ES-I3 (cell line): Measurements from ENCODE around the gene TOPBP1.
"Not testable (repeated sequence)": the region's sequence is repeated elsewhere in the genome, so short reads cannot be mapped to it uniquely, and the experiment has no call there.

ENCODE experiments used
- H3K36me3 ChIP-seq: 2 replicates; pipeline ENCODE4 v1.6.1; 2013; ENCODE audit warnings: mild to moderate bottlenecking, low read length, control low read depth, moderate library complexity; ENCODE audit not compliant: insufficient read depth
- H3K4me1 ChIP-seq: 2 replicates; pipeline ENCODE4 v1.6.1; 2013; ENCODE audit warnings: mild to moderate bottlenecking, control low read depth, low read length; ENCODE audit not compliant: insufficient read depth
- H3K9ac ChIP-seq: 2 replicates; pipeline ENCODE4 v1.6.1; 2013; ENCODE audit warnings: low read depth, mild to moderate bottlenecking, low read length, moderate library complexity
- H3K9me3 ChIP-seq: 2 replicates; pipeline ENCODE4 v1.6.1; 2013; ENCODE audit warnings: mild to moderate bottlenecking, low read length, moderate library complexity; ENCODE audit not compliant: control insufficient read depth, insufficient read depth

The TOPBP1 gene

DNA sequence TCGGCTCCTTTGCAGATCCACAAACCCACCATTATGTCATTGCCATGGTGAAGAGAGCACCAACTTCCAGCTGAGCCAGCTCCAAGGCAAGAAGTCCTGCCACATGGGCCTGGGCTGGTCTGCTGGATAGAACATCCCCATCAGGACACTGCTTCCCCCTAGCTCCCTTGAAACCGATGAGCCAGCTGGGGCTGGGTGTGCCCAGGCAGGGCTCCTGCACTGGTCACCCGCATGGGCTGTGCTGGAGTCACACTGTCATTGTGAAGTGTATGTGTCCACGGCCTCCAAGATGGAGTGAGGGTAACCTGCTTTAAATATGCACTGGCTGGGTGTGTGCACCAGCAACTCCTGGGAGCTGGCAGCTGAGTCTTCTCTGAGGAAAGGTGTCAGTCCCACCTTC, 31.0 kb upstream of the TOPBP1 start:
- Histone ChIP-seq H3K4me1 (no peaks in the 10 kb centered on the region), H3K36me3 (no peaks in the 10 kb centered on the region), H3K9ac (no peak overlapping the region), H3K9me3 (no peaks in the 10 kb centered on the region)

DNA sequence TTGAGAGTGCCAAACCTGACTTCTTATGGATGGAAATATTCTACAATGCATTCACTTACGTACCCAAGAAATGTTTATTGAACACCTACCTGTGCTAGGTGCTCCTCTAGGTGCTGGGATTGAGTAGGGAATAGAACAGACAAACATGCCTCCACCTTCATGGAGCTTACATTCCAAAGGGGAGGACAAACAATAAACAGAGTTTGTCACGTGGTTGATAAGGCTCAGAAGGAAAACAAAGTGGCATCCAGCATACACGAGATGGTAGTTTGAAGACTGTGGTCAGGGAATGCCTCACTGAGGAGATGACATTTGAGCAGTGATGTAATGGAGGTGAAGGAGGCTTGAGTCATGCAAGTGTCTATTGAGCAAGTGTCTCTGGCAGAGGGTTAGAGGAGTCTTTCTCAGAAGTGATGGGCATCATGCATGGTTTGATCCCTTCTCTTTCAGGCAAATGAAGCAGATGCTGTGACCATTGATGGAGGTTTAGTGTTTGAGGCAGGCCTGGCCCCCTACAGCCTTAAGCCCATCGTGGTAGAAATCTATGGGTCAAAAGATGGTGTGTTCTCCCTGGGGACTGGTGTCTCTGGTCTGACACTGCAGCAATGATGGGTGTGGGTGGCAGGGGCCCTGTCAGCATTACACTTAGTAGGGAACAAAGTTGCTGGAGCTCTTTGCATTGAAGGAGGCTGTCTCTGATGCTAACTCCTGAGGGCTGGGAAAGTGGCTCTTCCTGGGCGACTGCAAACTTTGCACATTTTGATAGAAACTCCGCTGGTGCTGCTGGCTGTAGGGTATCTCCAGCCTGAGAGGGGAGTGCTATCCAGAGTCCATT, 29.7 kb upstream of the TOPBP1 start:
- no peaks in the 10 kb centered on the region for H3K36me3 ChIP-seq
- H3K9me3 ChIP-seq: no peaks in the 10 kb centered on the region
- H3K9ac ChIP-seq: no peak overlapping the region
- no peaks in the 10 kb centered on the region for H3K4me1 ChIP-seq

DNA sequence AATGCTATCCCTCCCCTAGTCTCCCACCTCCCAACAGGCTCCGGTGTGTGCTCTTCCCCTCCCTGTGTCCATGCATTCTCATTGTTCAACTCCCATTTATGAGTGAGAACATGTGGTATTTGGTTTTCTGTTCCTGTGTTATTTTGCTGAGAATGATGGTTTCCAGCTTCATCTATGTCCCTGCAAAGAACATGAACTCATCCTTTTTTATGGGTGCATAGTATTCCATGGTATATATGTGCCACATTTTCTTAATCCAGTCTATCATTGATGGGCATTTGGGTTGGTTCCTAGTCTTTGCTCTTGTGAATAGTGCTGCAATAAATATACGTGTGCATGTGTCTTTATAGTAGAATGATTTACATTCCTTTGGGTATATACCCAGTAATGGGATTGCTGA, 16.3 kb upstream of the TOPBP1 start:
- not testable (repeated sequence) for H3K4me1 ChIP-seq, H3K36me3 ChIP-seq, H3K9ac ChIP-seq, H3K9me3 ChIP-seq

DNA sequence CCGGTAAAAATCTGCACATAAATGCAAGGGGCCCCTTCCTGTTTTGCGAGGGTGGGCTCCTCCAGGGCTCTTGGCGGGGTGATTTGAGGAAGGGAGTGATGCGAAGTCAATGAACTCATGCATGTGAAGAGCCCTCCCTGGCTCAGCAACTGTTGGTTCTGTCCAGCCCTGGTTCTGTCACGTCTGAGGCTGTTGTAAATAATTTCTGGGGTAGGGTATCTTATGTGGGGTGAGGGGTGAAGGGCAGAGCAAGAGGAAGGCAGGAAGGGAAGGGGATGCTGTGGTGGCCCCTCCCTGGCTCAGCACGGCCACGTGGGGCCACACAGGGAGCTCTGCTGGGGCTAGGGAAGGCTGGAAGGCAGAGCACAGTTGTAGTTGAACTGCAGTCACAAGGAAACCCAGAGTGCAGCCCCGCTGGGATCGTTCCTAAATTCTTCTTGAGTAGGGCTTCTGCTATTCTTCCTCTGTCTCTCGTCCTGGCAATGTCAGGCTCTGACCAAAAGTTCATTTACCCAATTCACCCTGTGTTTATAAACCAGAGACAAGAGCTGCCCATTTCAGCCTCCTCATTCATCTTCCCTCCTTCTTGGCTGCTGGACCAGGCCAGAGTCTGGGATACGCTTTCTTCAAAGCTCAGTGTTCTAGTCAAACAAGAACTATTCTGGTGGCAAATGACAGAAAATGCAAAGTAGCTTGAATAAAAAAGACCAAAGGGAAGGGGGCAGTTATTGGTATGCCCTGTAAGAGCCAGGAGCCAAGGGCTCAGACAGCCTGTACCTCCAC, 14.8 kb upstream of the TOPBP1 start:
- Histone ChIP-seq H3K9me3 (no peaks in the 10 kb centered on the region), H3K36me3 (no peaks in the 10 kb centered on the region), H3K4me1 (no peaks in the 10 kb centered on the region), H3K9ac (no peak overlapping the region)

DNA sequence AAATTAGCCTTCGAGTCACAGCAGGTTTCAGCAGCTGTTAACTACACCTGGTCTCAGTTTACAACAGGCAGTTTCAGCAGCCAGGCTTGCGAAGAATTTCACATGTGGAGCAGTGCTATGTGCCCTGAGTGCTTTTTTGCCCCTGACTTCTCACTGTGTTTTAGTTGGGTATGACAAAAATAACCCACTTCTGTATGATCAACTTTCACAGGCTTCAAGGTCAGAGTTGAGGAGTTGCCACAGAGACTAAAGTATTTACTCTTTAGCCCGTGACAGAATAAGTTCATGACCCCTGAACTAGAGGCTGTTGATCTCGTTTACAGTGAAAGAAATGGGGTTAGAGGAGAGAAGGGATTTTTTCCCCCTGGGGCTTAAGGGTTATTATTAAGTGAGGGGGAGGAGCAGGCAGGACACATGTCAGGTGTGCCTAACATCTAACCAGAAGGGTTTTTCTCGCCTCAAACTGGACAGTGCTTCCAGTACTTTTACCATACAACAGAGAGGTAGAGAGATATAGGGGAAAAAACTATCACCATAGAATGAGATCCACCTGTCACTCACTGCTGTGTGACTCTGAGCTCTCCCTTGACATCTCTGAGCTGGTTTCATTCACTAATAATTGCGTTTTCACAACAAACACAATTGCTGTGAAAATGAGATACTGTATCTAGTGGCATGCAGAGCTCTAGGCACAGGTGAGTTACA, 14.0 kb upstream of the TOPBP1 start:
- no peaks in the 10 kb centered on the region for H3K4me1 ChIP-seq
- no peaks in the 10 kb centered on the region for H3K9me3 ChIP-seq
- no peaks in the 10 kb centered on the region for H3K36me3 ChIP-seq
- no peak overlapping the region for H3K9ac ChIP-seq

DNA sequence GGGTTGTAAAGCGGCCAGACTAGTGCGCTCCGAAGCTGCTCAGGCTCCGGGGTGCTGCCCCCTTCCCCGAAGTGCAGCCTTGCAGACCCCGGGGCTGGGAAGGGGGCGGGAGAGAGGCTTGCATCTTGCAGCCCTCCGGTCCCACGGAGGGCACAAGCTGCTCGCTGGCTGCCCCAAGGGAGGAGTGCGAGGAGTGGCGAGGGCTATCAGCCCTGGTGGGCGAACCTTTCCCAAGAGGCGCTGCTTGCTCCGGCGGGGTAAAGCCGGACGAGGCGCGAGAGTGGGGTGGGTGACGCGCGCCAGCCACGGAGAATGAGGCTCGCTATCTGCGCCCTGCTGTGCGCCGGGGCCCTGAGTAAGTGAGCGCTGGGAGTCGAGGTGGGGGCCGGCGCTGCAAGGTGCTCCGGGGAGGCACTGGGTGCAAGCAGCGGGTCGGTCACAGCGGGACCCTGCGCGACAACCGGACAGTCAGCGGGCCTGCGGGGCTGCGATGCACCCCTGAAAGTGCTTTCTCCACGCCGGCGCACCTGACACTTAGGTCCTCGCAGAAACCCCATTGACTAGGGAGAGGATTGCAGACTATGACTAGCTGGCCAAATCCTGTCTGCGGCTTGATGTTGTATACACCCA, 12.7 kb upstream of the TOPBP1 start:
- Histone ChIP-seq H3K9ac (peak overlapping the region; percentile 46; the same call in 1 of the 2 replicates), H3K4me1 (no peaks in the 10 kb centered on the region), H3K9me3 (no peaks in the 10 kb centered on the region), H3K36me3 (no peaks in the 10 kb centered on the region)

DNA sequence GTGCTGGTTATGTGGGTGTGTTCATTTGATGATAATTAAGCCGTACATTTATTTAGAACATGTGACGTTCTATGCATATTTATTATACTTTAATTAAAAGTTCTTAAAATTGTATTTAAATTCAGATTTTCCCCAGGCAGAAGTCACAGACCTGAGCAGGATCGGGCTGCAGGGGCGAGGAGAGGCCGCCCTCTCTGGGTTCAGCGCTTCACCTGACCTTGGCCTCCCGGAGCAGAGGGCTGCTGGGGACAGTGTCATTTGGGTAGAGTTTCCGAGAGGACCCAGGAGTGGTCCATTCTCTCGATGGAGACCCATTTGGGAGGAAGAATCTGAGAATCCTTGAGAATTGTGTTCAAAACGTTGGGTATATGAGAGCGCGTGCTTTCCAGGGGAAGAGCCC, 12.0 kb upstream of the TOPBP1 start:
- H3K9ac ChIP-seq: peak overlapping the region; percentile 46; the same call in 1 of the 2 replicates
- no peaks in the 10 kb centered on the region for H3K36me3 ChIP-seq
- H3K9me3 ChIP-seq: no peaks in the 10 kb centered on the region
- H3K4me1 ChIP-seq: peaks cover under 1% of the 10 kb centered on the region; the same call in 1 of the 2 replicates

DNA sequence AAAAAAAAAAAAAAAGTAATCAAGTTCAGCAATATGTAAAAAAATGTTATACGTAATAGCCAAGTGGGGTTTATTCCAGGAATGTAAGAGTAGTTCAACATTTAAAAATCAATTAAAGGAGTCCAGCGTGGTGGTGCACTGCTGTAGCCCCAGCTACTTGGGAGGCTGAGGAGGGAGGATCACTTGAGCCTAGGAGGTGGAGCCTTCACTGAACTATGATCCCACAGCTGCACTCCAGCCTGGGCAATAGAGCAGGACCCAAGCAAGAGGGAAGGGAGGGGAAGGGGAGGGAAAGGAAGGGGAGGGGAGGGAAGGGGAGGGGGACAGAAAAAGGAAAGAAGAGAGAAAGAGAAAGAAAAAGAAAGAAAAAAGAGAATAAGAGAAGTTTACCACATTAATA, 10.7 kb upstream of the TOPBP1 start:
- Histone ChIP-seq H3K9ac (no peak overlapping the region), H3K4me1 (peaks cover 7% of the 10 kb centered on the region), H3K9me3 (no peaks in the 10 kb centered on the region), H3K36me3 (no peaks in the 10 kb centered on the region)

DNA sequence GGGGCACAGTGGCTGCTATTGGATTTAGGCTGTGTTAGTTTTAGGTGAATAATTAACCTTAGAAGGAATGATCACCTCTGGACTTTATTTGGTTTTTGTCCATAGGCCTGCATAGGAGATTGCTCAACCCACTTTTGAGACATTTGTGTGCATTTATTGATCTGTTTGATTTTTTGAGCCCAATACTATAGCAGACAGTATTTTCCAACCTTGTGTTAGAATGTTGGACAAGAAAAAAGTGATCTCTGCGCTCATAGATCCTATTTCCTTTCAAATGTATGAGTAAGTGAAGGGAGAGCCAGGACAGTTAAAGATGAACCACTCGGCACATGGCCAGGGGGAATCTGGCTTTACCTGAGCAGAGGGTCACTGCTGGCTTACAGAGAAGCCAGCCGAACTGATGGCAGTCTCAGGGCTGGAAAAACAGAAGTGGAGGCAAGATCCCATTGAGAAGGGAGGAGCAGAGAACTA, 8.8 kb upstream of the TOPBP1 start:
- peaks cover 7% of the 10 kb centered on the region for H3K4me1 ChIP-seq
- no peaks in the 10 kb centered on the region for H3K9me3 ChIP-seq
- H3K9ac ChIP-seq: no peak overlapping the region
- H3K36me3 ChIP-seq: no peaks in the 10 kb centered on the region

DNA sequence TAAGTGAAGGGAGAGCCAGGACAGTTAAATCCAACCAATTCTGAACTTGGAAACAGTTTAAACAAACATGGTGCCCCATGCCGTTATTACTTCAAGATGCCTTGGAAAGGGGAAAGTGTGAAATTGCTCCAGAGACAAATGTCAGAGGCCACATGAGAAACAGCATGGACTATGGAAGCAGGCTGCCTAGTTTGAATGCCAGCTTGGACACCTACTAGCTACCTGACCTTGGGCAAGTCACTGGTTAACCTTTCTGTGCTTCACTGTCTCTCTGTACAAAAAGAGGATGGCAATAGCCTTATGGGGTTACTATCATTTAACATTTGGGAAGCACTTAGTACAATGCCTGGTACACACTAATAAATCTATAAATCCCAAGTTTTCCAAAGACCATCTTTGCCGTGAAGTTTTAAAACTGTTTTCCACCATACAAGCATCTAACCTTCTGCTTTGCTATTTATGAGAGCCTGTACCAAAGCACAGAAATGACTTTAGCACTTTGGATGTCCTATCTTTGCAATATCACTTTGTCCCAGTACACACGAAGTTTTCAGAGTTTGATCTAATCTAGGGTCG, 8.3 kb upstream of the TOPBP1 start:
- Histone ChIP-seq H3K9ac (no peak overlapping the region), H3K4me1 (peaks cover 7% of the 10 kb centered on the region), H3K36me3 (no peaks in the 10 kb centered on the region), H3K9me3 (no peaks in the 10 kb centered on the region)

DNA sequence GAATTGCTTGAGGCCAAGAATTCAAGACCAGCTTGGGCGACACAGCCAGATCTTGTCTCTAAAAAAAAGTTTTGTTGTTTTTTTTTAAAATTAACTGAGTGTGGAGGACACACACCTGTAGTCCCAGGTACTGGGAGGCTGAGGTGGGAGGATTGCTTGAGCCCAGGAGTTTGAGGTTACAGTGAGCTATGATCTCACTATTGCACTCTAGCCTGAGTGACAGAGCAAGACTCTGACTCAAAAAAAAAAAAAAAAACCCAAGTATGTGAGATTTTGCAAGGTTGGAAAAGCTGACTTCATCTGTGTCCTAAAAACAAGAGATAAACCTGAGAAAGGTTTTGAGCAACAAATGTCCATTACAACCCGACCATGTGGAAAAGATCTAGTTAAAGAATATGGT, 5.4 kb upstream of the TOPBP1 start:
- peaks cover 7% of the 10 kb centered on the region for H3K4me1 ChIP-seq
- H3K9ac ChIP-seq: no peak overlapping the region
- no peaks in the 10 kb centered on the region for H3K36me3 ChIP-seq
- H3K9me3 ChIP-seq: no peaks in the 10 kb centered on the region

DNA sequence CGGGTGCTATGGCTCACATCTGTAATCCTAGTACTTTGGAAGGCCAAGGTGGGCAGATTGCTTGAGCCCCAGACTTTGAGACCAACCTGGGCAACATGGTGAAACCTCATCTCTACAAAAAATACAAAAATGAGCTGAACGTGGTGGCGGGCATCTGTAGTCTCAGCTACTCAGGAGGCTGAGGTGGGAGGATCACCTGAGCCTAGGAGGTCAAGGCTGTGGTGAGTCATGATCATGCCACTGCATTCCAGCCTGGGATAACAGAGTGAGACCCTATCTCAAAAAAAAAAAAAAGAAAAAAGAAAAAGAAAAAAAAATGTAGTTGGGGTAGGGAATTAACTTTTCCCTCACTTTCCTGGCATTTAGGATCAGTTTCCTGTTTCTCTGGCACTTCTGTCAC, 3.4 kb upstream of the TOPBP1 start:
- H3K4me1 ChIP-seq, H3K36me3 ChIP-seq, H3K9ac ChIP-seq, H3K9me3 ChIP-seq: not testable (repeated sequence)

DNA sequence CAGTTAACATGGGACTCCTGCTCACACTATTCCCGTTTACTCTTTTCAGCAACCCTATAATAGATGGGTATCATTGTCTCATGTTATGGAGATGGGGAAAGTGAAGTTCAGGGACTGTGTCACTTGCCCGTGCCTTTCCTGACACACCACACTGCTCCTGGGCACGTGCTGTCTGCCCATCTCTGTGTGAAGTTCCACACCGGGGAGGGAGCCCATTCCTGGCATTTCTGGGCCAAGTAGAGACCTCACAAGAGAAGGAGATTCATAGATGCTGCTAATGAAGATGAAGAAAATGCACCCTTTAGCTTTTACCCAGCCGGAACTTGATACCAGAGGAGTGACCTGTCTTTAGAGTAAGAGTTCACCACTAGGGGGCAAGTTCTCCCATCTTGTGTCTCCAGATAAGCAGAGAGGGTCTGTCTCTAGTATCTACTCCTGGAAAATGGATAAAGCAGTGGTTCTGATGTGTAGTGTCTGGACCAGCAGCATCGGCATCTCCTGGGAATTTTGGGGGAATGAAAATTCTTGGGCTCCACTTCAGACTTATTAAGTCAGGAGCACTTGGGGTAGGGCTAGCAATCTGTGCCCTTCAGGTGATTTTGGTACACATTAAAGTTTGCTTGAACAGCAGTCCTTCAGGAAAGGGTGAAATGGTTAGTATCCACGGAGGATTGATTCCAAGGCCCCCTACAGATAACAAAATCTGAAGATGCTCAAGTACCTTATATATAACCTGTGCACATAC, 2.0 kb upstream of the TOPBP1 start:
- no peak overlapping the region for H3K9ac ChIP-seq

More for the DNA sequence above, 2.0 kb upstream of the TOPBP1 start:
- Histone ChIP-seq H3K9me3 (no peaks in the 10 kb centered on the region), H3K4me1 (peaks cover 6% of the 10 kb centered on the region), H3K36me3 (no peaks in the 10 kb centered on the region; the same call in 1 of the 2 replicates)
